GM19397 (cell line): ENCODE data around the gene ST14.
"Not testable (repeated sequence)": the region's sequence is repeated elsewhere in the genome, so short reads cannot be mapped to it uniquely, and the experiment has no call there.

Experiments used
- ATAC-seq: cut with Tn5 transposase; IDR thresholded peaks from one replicate; pipeline ENCODE4 v1.9.1; 2021; ENCODE audit warnings: mild to moderate bottlenecking, moderate library complexity; ENCODE audit not compliant: unreplicated experiment

The ST14 gene

GRCh38 chr11:130220311-130221035, 60.9 kb downstream of the ST14 start:
- ATAC-seq: no peak

DNA sequence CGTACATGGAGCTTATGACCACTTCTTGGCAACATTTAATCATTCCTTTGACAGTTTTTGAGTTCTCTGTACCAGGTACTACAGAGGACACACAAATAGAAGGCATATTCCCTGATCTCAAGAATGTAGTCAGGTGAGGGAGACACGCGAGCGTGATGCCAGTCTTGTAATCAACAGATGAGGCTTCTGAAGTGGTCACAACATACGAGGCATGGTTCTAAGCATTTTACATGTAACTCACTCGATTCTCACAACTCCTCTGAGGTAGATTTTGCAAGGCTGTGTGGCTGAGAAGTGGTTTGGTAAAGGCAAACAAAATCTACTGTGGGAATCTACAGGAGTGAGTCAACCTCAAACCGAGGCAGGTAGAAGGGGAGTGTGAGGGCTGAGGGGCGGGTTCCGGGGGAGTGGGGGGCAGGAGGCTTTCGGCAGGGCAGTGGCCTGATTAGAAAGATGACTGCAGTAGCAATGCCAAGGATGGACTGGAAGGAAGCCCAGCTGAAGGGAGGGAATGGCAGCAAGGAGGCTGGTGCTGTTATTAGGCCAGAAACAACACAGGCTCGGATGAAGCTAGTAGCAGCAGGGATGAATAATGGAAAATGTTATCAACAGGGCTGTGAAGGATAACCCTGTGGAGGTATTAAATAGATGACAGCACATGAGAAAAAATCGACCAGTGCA, 63.8 kb downstream of the ST14 start:
- no peak for ATAC-seq

DNA sequence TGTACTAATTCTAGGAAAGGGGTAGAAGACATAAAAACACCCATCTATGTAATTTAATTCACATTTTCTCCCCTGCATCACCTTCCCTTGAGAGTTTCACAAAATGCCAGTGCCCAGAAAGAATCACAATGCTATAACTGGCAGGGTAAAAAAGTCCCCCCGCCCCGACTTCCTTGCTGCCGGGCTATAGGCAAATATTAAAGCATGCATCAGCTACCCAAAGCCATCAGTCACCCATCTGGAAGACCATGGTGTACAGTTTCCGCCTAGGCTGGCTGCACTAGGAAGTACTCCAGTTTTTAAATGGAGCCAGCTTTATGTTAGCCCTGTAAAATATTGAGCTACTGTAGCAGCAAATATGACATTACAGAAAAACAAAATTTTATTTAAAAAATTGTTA, 67.8 kb downstream of the ST14 start:
- ATAC-seq: no peak

- ATAC-seq: not testable (repeated sequence)
Measured at GRCh38 chr11:130233486-130233885, 73.9 kb downstream of the ST14 start.

DNA sequence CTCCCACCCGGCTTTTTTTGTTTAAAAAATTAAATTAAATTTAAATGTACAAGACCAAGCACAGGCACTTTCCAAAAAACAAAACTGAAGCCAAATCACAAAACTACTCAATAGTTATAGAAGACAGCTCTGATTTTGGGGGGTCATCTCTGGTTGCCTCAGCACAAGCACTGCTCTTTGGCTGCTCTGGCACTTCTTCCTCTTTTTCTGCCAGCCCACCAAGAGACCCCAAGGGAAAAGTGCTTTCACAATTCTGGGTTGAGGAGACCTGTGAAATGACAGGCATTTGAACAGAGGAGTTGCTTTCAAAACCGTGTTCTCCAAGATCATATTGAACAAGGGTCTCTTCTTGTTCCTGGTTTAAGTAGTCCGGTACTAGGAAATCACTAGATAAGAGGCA, 74.3 kb downstream of the ST14 start:
- not testable (repeated sequence) for ATAC-seq

DNA sequence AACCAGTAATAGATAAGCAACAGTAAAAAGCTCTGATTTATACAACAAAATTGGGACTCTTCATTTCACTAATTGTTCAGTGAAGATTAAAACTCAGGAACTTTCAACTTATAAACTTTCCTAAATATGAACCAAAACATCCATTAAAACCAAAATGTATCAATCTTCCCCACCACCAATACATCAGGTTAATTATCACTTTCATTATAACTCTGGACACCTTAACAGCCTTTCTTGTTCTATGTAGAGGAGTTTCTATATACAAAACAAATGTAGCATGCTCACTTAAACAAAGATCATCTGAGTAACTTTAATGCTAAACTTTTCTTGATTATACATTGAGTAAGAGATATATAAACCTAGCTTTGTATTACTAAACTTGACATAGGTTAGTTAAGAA, 74.7 kb downstream of the ST14 start:
- ATAC-seq: no peak

DNA sequence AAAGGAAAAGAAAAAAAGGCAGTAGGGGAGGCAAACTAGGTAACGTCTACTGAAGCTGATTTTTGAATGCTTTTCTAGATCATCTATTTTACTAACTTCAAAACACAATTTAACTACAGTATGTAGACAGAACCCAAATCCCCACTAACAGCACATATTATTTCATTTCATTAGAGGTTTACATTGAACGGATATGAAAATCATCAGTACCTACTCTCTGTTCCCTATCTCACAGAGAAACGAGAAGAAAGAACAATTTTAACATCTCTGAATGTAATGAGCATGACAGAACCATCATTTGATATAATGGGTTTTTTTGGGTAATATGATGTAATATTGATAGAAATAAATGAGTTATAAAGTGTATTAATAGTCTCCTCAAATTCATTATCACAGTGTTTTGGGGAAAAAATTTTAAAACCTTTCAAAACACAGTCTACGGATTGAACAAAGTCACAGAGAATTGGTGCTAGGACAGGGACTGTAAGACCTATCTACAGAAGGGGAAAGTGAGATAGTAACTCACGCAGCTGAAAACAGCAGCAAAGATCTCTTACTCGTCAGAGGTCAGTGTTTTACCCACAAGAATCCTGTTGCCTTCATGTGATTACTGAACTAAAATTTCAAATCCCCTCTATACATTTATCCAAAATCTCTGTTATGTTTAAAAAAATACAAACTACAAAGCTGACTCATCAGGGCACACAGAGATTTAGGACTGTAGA, 77.9 kb downstream of the ST14 start:
- no peak for ATAC-seq

- no peak for ATAC-seq
Measured at GRCh38 chr11:130241713-130242112, 82.1 kb downstream of the ST14 start.

DNA sequence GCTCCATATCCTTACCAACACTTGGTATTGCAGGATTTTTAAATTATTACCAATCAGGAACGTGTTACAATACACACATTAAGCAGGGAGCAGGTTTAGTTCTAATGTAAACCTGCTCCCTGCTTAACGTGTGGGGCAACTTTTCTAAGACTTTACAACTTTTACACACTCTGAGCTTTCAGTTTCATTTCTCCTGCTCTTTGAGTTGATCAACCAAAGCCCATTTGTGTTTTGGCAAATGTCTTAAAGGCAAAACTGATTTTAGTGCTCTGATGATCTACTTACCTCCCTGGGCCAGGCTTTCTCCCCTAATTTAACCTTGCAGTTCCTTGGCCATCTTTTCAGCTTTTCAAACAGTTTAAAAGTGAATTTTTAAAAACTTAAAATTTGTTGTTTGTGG, 84.2 kb downstream of the ST14 start:
- ATAC-seq: peak; percentile 71

DNA sequence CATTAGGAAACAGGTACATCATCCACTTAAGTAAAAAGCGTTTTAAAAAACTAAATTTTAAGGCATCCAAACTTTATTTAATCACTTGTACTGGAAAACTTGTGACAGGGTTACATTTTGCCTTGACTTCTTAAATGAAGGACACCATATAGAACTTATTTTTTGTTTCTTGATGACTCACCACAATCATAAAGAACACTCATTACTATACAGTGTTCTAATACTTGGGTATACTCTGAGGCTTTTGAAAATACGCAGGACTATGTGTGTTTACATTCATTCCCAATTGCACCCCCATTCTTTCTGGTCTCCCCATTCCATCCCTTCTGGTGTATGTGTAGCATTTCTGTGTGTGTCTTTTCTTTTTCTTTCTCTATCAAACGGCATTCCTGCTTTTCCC, 85.3 kb downstream of the ST14 start:
- no peak for ATAC-seq

GRCh38 chr11:130245375-130245774, 85.8 kb downstream of the ST14 start:
- not testable (repeated sequence) for ATAC-seq

- ATAC-seq: no peak
Measured at GRCh38 chr11:130246270-130246669, 86.7 kb downstream of the ST14 start.

- ATAC-seq: no peak
Measured at GRCh38 chr11:130246738-130247137, 87.2 kb downstream of the ST14 start.

DNA sequence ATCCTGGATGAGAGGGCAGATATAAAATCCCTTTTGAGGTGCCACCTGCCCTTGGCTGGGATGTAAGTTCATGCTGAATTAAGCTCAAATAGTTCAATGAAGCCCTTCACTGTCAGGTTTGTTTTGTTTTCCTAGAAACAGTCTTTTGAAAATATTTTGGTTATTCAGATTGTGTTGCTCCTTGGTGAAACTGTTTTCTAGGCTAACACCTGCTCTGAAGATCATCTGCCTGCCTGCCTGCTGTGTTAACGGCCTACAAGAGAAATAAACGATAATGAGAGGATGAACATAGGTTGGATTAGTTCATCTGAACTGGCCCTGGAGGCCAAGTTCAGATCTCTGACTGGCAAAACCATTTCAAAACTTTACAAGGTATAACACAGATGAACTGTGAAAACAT, 87.7 kb downstream of the ST14 start:
- ATAC-seq: no peak

DNA sequence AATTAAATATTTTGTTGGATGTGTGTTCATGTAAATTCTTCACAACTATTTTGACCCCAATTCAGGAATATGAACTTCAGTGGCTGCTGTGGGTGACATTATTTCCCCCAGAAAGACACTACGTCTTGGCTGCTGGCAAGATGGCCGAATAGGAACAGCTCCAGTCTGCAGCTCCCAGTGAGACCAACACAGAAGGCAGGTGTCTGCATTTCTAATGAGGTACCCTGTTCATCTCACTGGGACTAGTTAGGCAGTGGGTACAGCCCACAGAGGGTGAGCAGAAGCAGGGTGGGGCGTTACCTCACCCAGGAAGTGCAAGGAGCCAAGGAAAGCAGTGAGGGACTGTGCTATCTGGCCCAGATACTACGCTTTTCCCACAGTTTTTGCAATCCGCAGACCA, 89.8 kb downstream of the ST14 start:
- ATAC-seq: no peak

GRCh38 chr11:130249929-130250328, 90.3 kb downstream of the ST14 start:
- ATAC-seq: not testable (repeated sequence)

- ATAC-seq: not testable (repeated sequence)
Measured at GRCh38 chr11:130251763-130252162, 92.2 kb downstream of the ST14 start.
